Ammon's horn (tissue), 1 donor: Measurements from ENCODE around the gene PRAC2.
"Not testable (repeated sequence)": the region's sequence is repeated elsewhere in the genome, so short reads cannot be mapped to it uniquely, and the experiment has no call there.

ENCODE experiments used
- DNase-seq: peaks from one replicate; pipeline ENCODE4 v3.0.0-alpha.2; 2016; ENCODE audit warnings: low spot score

PRAC2 gene

GRCh38 chr17:48722915-48723422, at the start of gene PRAC2:
Gene PRAC2, plus strand, starts transcription at chr17:48723185. Its CDS starts 1,226 bp downstream, at chr17:48724411.
- DNase-seq: no peak

- no peak for DNase-seq
Measured at GRCh38 chr17:48676963-48677558, 45.9 kb upstream of the PRAC2 start.

- DNase-seq: peak; percentile 38
Measured at GRCh38 chr17:48678141-48678971, 44.6 kb upstream of the PRAC2 start.

- DNase-seq: no peak
Measured at GRCh38 chr17:48679385-48680096, 43.4 kb upstream of the PRAC2 start.

GRCh38 chr17:48681609-48682008, 41.4 kb upstream of the PRAC2 start:
- DNase-seq: no peak

- no peak for DNase-seq
Measured at GRCh38 chr17:48690655-48691054, 32.3 kb upstream of the PRAC2 start.

- DNase-seq: no peak
Measured at GRCh38 chr17:48692049-48692448, 30.9 kb upstream of the PRAC2 start.

GRCh38 chr17:48693178-48693577, 29.8 kb upstream of the PRAC2 start:
- no peak for DNase-seq

GRCh38 chr17:48701864-48702532, 21.0 kb upstream of the PRAC2 start:
- no peak for DNase-seq

- no peak for DNase-seq
Measured at GRCh38 chr17:48704361-48705248, 18.4 kb upstream of the PRAC2 start.

GRCh38 chr17:48711128-48711527, 11.9 kb upstream of the PRAC2 start:
- DNase-seq: no peak

- no peak for DNase-seq
Measured at GRCh38 chr17:48715496-48716399, 7.2 kb upstream of the PRAC2 start.

- DNase-seq: not testable (repeated sequence)
Measured at GRCh38 chr17:48716549-48716948, 6.4 kb upstream of the PRAC2 start.

GRCh38 chr17:48717367-48718226, 5.4 kb upstream of the PRAC2 start:
- no peak for DNase-seq

- DNase-seq: no peak
Measured at GRCh38 chr17:48718227-48718760, 4.7 kb upstream of the PRAC2 start.

- DNase-seq: no peak
Measured at GRCh38 chr17:48718761-48719641, 4.0 kb upstream of the PRAC2 start.

- DNase-seq: no peak
Measured at GRCh38 chr17:48719642-48720265, 3.2 kb upstream of the PRAC2 start.
